NAMALWA (cell line): ENCODE results near the gene DTNB.
A peak's percentile ranks its signal among the peaks of the same experiment; 100 is the strongest.

Experiments used
- DNase-seq: peaks from one replicate; pipeline ENCODE4 v3.0.0-alpha.2; 2015; ENCODE audit warnings: low spot score

Gene DTNB

DNA sequence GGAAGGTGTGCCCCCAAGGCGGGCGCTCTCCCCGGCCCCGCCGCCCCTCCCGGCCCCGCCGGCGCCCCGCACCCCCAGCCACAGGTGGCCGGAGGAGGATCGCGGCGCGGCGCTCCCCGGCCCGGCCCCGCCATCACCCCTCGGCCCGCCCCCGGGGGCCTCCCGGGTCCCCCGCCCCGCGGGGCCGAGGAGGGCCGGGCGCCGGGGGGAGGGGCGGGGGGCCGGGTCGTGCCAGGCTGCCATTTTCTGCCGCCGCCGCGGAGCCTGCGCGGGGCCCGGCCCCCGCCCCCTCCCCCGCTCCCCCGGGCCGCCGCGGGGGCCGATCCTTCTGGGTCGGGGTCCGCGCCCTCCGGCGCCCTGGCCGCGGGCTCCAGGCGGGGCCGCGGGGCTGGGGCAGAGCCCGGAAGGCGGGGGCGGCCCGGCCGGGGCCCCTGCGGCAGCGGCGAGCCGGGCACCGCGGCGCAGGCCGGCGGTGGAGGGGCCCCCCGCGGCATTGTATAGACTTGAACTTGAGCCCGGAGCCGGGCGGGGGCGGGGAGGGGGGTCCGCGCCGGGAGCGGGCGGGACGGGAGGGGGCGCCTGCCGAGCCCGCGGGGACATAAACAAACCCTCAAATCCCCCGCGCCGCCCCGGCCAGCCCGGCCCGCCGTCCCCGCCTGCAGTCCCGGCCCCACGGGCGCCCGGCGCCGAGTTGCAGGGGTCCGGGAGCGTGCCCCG is 332.2 kb downstream of the DTNB start:
- DNase-seq: peak; percentile 32

DNA sequence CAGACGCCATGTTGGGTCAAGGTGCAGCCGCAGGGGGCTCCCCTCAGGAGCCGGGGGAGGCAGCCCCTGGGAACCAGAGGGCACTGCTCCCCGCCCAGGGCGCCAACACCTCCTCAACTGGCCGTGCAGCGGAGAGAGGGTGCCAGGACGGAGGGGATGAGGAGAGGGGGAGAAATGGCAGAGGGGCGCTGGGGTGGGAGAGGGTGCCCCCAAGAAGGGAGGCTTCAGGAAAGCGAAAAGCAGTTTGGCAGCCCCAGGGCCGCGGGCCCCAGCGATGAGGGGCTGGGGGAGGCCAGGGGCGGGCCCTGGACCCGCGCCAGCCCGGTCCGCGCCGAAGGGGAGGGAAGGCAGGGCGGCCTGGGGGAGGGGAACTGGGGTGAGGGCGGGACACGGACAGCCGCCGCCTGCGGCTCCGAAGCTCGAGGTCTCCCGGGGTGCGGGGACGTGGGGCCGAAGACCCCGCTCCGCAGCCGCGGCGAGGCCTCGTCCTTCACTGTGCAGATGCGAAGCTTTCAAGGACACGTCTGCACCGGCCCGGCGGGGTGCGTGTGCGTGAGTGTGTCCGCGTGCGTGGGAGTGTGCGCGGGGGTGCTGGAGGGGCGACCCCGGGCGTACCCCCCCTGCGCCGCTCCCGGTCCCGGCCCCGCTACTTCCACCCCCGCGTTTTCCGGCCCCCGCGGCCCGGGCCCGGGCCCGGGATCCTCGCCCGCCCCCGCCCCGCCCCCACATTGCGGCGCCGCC is 333.0 kb downstream of the DTNB start:
- DNase-seq: no peak

DNA sequence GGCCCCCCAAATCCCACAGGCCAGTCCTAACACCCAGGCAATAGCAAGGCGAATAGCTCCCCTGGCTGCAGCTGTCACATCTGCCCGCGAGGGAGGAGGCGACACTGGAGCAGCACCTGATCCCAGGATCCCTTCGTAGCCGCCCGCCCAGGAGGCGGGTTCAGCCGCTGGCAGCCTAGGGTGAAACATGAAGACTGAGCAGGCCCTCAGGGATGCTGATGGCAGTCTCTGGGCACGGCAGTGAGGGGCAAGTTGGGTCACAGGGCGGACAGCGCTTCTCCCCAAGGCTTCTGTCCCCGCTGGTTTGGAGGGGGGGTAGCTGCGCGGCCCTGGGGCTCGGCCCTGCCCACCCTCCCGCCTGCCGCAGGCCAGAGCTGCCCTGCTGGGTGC is 333.6 kb downstream of the DTNB start:
- no peak for DNase-seq

DNA sequence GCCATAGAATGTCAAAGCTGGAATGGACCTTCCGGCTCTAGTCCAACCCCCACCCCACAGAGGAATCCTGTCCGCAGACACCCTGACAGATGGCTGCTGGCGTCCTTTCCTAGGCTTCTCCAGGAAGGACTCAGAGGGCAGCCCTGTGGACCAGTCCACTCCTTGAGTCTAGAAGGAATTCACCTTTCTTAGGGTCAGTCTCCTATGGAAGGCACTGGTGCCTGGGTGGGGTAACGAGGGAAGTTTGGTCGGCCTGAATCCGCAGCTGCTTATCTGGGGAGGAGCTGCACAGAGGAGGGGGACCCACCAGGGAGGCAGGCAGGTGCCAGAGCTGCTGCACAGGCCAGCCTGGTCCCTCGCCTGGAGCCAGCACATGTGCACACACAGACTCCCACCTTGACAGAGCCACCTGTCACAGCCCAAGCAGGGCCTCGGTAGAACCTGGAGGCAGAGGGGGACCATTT is 334.1 kb downstream of the DTNB start:
- no peak for DNase-seq

DNA sequence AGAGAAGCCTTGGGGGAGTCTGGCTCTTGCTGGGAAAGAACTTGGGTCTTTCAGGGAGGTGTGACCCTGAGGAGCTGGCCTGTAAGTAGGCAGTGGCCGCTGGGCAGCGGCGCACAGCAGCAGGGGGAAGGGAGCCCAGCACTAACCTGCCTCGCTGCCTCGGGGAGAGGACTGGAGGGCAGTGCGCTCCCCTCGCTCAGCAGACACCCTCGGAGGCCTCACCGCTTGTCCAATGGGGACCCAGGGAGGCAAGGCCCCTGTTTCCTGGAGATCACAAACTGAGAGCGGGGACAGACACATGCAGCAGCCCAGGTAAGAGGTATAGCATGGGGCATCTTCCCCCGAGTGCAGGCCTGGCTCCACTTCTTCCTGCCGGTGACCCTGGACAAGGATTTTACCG is 335.0 kb downstream of the DTNB start:
- no peak for DNase-seq

DNA sequence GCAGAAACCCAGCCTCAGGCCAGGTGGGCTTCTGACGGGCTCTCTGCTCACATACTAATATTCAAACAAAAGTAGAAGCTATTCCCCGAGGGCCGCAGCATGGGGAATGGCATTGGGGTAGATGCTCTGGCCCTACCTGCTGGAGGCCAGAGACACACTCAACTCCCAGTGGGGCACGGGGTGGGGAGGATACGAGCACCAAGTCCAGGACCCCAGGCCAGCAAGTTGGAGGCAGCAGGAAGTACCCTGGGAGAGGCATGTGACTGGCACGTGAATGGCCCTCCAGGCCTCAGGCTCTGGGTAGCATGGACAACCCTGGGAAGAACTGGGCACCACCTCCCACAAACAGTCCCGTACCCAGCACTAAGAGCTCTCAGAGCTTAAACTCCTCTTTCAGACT is 335.5 kb downstream of the DTNB start:
- no peak for DNase-seq

DNA sequence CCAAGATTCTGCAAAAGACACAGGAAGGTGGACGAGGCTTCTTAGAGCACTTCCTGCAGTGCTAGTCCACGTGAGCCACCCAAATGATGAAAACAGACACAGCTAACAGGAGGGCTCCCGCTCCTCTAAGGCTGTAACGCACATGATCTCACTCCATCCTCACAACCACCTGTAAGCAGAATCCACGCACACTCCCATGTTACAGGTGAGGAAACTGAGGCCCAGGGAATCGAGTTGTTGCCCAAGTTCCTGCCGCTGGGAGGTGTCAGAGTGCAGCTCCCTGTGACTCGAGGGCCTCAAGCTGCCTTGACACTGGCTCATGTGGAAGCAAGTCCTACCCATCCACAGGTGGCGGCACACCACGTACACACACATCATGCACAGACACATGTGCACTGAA is 336.1 kb downstream of the DTNB start:
- DNase-seq: peak; percentile 30

DNA sequence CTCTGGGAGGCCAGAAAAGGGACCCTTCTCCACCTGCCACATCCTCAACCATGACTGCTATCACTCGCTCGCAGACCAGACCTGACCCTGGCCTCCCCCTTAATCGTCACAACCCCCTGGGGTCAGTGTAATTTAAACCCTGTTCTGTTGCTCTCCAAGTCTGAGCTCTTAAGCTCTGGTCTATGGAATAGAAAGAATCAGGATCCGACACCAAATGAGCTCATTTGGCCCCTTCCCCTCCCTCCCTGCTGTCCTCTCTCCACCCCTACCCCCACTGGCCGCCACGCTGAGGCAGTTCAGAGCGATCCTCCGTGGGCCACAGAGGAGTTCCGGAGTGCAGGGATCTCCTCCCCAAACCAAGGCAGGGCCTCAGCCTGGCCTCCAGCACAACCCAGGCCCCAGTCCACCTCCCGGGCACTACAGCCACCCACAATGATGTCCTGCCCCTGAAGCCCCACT is 337.0 kb downstream of the DTNB start:
- DNase-seq: no peak

DNA sequence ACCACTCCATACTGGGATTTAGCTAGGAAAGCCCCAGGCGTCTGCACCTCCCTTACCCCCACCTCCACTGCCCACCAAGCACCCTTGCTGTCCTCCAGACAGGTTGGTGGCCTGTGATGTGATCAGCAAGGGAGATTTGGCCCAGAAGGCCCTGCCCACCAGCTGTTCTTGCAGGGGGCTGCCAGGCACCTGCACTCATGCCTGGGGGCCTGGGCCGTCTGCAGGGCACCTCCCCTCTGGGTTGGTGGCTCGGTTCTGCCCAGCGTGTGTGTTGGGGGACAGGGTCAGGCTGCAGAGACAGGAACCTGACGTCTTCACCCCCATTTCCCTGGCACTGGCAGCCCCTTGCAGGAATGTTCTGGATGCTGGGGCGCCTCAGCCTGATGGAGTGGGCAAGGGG is 337.4 kb downstream of the DTNB start:
- no peak for DNase-seq

DNA sequence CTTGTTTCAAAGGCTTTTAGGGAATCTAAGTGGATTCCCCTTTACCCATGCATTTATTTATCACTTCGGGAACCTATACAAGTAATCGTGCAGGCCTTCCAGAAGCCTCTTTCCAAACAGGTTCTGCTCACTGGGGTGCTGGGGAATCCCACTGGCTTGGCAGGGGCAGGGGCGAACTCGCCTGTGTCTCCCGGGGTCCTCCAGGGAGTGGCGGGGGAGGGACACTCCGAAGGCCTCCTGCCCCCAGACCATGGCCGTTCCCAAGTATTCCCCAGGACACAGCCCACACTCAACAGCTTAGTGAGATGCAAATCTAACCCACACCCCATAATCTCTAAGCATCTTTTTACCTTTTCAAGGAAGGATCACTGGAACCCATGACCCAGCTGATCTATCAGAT is 338.2 kb downstream of the DTNB start:
- DNase-seq: no peak

DNA sequence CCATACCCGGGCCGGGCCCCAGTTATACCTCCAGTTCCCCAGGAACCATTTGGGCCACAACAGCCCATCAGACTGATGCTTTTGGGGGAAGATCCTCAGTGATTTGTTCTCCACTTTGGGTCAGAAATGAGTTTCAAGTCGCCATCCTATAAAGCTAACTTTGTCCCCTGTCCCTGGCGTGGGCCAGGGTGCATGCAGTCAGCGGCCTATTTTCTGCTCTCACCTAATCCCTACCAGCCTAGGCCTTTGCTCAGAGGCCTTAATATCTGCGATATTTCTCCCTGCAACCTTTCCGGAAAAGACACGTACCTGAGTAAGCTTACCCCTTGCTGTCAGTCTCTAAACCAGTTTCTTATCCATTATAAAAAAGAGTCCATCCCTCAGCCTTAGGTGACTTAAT is 338.9 kb downstream of the DTNB start:
- no peak for DNase-seq

DNA sequence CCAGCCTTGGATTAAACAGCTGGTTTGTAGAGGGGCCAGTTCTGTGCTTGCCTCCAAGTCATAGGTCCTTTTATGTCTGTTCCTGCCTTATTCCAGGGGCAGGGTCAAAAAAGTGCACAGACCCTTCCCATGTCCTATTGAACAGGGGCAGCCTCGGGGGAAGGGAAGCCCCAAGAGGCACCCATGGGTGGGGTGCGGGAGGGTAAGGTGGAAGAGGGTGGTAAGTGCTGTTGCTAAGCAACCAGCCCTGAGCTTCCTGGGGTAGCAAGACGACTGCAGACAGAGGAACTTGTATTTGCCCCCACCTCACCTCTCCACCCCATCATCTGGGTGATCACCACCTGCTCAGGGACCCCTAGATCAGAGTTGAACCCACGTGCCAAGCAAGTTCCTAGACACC is 339.4 kb downstream of the DTNB start:
- DNase-seq: no peak

DNA sequence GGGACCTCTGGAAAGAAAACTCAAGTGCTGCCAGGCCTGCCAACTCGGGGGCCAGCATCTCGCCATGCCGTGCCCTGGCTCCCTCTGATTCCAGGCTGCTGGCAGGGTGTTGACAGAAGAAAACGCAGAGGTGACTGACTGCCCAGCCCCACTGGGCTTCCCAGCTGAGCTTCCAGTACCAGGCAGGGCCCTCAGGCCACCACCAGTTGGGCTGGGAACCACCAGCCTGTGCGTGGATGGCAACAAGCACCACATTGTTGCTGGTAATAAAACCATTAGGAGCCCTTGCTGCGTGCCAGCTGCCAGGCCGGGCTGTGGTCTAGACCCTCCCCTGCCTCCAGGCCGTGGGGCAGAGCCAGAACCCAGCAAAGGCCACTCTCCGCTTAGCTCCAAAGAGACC is 340.8 kb downstream of the DTNB start:
- no peak for DNase-seq

DNA sequence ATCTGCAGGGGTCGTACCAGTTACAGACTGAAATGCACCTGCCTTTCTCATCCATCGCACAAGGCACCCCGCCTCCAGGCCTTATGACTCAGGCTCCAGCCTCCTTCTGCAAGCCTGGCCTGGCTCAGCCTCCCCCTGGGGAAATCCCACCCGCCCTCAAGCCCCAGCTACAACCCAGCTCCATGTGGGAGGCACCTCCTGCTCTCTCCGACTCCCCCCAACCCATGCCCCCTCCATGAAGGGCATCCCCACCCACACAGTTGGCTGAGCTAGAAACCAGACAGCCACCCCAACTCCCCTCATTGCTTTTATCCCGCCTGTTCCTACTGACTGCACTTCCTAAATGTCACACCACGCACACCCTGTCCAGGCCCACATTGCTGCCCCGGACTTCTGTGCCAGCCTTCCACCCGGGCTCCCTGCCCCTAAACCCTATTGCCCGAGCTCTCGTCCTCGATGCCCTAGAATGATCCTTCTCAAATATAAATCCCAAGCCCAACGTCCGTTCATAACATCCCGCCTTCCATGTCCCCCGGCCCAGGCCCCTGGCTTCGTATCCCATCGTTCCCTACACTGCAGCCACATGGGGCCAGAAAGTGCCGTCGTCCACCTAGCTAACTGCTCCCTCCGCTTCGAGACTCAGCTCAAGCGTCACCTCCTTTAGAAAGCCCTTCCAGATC is 341.6 kb downstream of the DTNB start:
- no peak for DNase-seq

DNA sequence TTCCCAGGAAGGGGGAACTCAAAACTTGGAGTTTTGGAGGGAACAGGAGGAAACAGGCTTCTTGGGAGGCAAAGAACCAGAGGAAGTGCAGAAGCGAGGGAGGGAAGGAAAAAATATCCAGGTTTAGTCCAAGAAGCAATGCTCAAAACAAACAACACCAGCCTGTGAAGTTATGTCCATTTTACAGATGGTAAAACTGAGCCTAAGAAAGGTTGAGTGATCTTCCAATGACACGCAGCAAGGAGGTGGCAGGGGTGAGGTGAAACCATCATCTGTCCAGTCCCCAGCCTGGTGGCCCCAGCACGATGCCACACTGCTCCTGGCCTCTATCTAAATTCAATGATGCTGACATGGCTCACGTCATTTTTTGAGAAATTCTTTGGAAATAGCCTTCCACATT is 342.4 kb downstream of the DTNB start:
- no peak for DNase-seq

DNA sequence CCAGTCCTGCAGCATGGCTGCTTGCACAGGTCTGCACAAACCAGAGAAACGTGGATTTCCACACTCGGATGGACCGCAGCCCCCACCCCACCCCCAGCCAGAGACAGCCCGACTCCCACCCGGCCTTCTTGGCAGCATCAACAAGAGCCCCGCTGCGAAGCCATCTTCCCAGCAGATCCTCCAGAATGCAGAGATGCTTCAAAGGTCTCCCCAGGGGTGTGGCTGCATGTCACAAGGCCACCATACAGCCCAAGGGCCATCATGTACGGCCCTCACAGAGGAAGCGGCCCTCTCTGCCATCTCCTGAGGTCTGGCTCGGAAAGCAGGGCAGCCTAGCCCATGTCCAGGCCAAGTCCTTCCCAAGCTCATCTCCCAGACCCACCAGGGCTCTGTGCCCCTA is 343.1 kb downstream of the DTNB start:
- no peak for DNase-seq

DNA sequence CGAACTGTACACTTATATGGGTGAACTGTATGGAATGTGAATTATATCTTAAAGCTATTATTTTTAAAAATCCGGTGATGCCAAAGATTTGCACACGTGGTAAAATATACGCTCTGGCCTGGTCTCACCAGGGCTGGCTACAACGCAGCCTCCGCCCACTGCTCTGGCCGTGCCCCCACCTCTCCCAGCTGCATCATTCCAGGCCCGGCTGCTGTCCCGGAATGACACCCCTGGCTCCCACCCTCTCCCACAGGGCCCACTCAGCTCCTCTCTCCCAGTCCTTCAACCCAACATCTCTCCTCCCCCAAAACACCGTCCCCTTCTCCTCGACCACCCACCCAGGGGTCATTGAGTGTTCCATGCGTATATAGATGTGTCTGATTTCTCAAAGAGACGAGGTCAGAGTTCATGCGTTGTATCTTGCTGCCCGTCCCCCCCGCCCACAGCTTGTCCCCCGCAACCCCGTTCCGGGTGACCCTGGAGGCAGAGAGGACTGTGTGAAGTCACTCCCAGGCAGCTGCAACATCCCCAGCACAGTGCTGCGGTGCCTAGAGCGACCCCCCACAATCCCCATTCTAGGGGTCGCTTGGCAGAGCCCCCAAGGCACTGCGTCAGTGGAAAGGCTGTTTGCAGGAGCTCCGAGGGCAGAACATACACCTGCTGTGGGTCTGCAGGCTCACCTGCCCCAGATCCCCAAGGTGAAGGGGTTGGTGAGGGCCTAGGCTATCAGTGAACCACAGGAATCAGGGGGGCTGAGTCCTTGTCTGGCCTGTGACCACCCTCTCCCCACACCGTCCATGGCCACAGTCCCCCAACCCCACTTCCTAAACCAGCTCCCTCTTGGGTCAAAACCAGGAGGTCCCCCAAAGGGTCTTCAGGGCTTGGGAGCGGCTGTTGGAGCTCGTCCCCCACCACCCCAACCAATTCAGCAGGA is 345.0 kb downstream of the DTNB start:
- no peak for DNase-seq
